ENCODE data around the gene GRK4.

GRK4 gene

DNA sequence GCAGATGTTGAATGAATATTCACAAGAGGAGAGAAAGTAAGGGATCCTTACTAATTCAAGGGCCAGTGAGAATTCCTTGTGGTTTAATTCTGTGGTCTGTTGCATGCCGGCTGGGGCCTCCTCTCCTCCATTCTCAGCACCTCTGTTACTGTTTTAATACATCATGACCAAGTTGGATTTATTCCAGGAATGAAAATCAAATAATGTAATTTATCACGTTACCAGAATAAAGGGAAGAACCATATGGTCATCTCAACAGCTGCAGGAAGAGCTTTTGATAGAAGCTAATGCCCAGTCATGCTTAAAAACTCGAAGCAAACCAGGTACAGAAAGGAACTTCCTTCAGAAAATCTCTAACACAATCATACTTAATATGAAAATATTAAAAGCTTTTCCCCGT is 54.1 kb downstream of the GRK4 start:
- DNase-seq, result no peak

DNA sequence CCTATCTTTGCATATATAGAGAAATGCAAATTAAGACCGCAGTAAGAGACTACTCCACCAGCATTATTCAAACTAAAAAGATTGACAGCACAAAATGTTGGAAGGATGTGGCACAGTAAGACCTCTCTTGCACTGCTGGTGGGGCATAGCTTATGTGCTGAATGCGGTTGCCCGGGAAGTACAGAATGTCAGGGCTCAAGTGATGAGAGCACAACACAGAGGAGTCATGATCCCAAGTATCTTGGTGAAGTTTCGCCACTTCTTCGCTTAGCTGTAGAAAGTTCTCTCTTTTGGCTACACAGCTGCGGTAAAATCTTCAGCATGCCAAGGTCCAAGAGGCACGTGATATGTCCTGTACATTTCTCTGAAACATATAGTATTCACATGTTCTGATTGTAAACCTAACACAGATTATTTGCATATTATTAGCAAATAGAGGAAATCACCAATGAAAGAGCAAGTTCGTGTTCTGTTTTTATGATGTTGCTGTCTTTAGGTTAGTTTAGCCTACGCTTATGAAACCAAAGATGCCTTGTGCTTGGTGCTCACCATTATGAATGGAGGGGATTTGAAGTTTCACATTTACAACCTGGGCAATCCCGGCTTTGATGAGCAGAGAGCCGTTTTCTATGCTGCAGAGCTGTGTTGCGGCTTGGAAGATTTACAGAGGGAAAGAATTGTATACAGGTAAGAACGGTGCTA is 55.9 kb downstream of the GRK4 start:
- DNase-seq, result no peak

DNA sequence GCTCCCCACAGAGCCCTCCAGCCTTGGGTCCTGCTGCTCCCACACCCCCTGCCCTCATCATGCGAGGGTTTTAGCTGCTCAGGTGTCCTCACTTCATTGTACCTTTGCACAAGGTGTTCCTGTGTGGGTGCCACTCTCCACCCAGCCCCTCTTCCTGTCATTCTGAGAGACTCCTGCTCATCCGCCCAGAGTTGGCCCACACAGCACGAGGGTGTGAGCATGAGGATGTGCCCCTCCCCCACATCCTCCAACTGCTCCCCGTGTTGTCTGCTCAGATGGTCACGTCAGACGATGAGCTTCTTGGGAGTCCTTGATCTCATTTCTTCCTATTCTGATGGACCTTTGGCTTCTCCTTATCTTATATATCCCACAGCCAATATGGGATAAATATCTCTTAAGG is 57.8 kb downstream of the GRK4 start:
- no peak for DNase-seq

- DNase-seq, result no peak
Measured at GRCh38 chr4:3021627-3022026, 58.3 kb downstream of the GRK4 start.

GRCh38 chr4:3022112-3022511 is 58.7 kb downstream of the GRK4 start:
- DNase-seq, result no peak

GRCh38 chr4:3022651-3023050 is 59.3 kb downstream of the GRK4 start:
- no peak for DNase-seq

DNA sequence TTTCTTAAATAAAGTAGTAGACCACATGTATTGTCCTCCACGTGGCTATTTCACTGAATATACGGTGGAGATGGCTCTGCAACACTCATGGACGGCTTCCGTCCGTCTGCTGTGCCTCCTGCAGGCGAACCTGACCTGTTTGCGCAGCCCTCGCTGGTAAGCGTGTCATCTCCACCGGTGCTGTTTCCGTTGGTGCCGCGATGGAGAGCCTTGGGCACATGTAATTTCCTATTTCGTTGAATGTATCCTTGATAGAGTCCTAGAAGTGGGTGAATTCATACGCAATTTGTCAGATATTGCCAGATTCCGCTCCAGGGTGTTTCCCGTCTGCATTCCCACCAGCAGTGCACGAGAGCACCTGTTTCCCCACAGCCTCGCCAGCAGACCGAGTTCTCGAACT is 62.5 kb downstream of the GRK4 start:
- no peak for DNase-seq

DNA sequence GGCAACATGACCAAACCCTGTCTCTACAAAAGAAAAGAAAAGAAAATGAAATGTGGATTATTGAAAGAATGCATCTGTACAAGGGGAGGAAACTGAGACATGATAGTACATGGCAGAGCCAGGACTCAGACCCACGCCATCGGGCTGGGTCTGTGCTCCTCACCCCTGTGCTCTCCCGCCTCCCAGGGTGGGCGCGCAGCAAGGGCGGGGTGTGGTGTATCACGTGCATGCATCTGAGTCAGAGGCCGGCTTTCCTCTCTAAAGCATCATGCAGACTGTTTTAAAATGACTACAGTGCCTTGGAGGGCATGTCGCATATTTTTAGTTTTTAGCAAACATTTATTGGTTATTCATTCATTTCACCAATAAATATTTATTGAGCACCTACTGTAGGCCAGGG is 63.2 kb downstream of the GRK4 start:
- no peak for DNase-seq

GRCh38 chr4:3029464-3029863 is 66.1 kb downstream of the GRK4 start:
- DNase-seq, result no peak

- DNase-seq, result no peak
Measured at GRCh38 chr4:3030566-3031356, 67.4 kb downstream of the GRK4 start.

- no peak for DNase-seq
Measured at GRCh38 chr4:3031357-3032082, 68.1 kb downstream of the GRK4 start.

- no peak for DNase-seq
Measured at GRCh38 chr4:3034231-3034630, 70.9 kb downstream of the GRK4 start.

DNA sequence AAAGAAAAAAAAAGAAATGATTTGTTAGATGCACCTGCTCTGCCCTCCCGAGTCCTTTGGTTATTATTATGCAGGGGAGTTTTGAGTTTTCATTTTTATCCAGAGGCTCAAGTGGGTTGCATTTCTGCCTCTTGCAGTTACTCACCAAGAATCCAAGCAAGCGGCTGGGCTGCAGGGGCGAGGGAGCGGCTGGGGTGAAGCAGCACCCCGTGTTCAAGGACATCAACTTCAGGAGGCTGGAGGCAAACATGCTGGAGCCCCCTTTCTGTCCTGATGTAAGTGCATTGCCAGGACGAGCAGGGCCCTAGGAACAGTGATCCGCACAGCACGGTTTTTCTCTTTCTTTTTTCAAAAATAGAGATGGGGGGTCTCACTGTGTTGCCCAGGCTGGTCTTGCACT is 71.9 kb downstream of the GRK4 start:
- DNase-seq, result no peak

- DNase-seq, result no peak
Measured at GRCh38 chr4:3035674-3036073, 72.3 kb downstream of the GRK4 start.

DNA sequence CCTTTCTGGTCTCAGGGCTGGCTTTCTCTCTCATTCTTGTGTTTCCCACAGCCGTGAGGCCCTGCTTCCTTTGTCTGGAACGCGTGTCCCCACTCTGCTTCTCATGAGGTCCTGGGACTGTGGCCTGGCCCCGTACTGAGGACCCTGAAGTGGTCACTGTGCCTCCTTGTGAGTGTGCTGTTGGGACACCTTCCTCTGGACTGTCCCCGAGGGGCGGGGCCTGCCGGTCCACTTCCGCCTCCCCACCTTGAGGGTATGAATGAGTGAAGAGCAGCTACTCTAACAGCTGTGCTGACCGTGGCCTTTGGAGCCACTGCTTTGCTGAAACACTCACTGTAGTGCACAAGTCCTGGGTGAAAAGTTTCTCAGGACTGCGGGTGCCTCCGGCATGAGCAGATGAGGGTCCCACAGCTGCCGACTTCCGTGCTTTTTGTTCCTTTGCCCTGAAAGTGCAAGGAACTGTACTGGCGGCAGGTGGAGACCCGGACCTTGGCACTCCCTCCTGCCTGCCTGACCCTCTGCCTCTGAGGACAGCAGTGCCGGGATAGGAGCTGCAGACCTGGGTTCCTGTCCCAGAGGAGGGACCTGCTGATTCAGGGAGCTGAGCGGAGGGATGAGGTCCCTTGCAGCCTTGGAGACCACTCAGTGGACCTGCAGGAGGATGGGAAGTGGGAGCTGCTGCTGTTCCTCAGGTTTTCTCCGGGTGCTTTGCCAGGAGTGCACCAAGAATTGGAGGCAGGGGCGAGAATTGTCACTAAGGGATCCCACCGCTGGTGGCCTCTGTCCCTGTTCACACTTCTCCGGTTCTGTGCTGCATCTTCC is 73.0 kb downstream of the GRK4 start:
- no peak for DNase-seq

DNA sequence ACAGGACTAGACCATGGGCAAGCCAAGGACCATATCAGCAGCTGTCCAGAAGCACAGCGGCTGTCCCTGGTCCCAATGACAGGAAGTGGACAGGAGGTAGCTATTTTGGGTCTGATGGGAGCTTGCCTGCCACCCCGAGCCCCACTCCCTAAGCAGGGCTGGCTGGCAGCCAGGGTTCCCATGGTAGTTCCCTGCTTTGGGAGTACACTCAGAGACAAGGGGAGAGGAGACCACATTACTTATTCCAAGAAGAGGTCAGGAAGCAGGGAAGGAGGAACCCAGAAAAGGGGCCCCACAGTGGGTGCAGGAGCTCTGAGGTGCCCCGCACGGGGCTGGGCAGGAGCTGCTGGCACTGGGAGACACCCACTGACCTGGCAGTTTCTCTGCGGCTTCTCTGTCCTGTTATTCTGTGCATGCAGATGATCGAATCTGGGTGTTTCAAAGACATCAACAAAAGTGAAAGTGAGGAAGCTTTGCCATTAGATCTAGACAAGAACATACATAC is 74.6 kb downstream of the GRK4 start:
- DNase-seq, result no peak

DNA sequence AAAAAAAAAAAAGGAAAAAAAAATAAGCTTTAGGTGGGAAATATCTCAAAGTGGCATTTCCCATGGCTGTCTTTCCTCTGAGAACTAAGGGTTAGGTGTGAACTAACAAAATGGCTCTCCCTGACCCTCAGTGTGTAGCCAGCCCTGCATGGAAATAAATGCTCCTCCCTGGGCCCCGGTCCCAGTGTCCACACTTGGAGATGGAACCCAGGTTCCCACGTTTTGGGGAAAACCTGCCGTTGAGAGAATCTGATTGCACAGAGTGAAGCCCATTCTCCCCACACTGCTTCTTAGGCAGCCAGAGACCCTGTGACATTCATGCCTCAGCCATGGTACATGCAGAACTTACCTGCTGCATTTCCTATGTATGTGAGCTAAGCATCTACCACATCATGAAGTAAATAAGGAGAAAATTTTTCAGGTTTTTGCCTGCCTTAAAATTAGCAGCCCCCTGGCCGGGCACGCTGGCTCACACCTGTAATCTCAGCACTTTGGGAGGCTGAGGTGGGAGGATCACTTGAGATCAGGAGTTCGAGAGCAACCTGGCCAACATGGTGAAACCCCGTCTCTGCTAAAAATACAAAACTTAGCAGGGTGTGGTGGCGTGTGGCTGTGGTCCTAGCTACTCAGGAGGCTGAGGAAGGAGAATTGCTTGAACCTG is 76.5 kb downstream of the GRK4 start:
- DNase-seq, result no peak

DNA sequence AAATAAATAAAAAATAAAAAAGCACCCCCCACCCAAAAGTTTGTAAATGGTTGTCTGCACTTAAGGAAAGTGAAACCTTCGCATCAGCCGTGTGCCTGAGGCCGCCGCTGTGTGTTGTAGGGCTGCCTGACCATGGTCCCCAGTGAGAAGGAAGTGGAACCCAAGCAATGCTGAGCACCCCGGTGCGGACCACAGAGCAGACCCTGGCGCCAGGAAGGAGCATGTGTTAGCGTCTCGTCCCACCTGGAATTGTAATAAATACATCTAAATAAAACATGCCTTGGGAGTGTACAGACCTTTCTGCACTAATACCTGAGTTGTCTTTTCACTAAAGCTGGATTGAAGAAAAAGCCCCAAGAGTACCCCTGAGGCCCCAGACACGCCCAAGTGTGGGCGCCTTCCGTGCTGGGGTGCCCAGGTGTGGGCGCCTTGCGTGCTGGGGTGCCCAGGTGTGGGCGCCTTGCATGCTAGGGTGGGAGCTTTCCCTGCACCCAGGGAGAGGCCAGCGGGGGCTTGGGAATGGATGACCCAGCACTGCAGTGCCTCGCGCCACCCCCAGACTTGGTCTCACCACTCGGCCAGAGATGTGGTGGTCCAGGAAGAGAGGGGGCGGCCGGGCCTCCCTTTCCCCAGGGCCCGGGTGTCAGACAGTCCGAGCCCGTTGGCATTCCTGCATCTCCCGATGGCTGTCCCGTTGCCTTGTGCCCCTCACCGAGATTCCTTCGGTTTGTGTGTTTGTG is 77.3 kb downstream of the GRK4 start:
- no peak for DNase-seq

GRCh38 chr4:3041192-3042142 is 78.1 kb downstream of the GRK4 start:
- peak; percentile 54 for DNase-seq

DNA sequence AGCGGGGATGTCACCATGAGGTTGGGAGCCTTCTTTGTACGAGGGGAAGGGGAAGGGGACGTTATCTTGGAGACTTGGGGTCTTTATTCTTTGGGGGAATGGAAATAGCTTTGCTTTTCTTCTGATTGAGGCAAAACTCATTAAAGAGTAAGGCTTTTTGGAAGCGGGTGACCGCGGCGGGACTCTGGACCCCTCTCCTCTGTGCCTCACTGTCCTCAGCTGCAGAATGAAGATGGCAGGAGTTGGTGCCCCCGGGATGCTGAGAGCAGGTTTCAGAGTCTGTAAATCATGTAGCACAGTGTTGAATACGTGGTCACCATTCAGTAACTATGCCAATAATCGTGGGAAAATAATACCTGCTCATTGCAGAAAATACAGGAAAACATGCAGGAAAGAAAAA is 78.9 kb downstream of the GRK4 start:
- no peak for DNase-seq
